Fibroblast of skin of scalp (primary cell): ENCODE measurements around the gene CDH23.
A peak's percentile ranks its signal among the peaks of the same experiment; 100 is the strongest.

Source experiments
- DNase-seq: peaks from one replicate; pipeline ENCODE4 v3.0.0-alpha.2; 2013

Gene CDH23

DNA sequence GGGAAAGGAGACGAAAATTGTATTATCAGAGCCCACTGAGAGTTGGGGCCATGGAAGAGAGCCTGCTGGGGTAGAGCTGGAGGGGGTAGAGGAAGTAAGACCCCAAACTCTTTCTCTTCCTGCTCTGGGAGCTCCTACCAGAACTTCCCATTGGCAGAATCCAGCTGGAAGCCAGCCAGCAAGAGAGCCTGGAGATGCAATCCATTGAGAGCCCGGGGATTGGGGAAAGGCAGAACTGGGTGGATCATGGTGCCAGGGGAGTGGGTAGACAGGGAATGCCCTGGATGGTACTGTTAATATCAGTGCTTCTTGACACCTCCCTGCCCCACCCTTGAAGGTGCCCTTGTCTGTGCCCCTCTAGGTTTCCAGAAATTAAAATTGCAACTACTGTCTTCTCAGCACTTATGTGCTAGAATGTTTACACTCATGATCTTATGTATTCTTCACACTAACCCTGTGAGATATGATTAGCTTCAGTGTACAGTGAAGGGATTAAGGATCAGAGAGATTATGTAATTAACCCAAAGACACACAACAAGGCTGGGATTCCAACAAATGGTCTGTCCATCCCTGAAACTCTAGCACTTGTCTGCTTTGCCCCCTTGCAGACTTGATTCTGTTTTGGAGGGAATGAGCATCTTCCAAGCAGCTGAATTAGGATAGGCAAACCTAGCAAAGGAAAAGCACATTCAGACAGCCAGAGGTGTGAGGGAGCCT, 168.7 kb downstream of the CDH23 start:
- no peak for DNase-seq

DNA sequence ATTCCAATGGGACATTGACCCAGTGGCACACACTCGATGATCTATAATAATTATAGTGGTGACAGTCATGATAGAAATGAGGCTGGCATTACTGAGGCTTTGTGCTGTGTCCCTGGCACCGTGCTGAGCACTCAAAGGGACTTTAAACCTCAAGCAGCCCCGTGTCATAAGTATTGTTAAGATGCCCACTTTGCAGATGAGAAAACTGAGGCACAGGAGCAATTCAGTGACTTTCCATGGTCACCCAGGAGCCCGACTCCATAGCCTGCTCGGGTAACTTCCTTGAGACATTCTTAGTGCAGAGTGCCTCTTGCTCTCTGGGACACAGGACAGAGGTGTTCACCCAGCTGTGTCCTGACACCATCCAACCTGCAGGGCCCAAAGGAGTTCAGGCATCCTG, 170.3 kb downstream of the CDH23 start:
- no peak for DNase-seq

DNA sequence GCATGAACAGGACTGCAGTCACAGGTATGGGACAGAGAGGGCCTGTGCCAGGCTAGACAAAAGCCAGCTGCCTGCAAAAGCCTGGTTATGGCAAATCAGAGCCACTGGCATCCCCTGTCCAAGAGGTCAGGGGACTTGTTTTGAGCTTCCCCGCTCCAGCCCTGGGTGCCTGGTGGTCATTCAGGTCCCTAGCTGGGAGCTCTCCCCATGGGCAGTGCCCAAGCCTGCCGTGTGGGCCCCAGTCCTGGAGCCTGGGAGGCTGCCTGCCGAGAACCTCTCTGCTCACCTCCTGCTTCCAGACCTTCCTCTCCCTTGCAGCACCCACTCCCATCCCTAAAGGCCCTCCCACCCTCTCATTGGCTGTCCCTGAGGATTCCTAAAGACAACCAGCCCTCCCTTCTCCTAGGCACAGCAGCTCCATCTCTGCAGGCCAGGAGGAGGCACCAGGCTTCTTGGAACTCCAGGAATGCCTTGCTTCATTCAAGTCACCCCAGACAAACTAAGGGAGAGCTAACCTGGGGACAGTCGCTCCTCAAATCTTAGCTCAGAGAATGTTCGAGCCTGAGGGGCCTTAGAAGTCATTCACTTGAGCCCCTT, 172.3 kb downstream of the CDH23 start:
- DNase-seq: no peak

DNA sequence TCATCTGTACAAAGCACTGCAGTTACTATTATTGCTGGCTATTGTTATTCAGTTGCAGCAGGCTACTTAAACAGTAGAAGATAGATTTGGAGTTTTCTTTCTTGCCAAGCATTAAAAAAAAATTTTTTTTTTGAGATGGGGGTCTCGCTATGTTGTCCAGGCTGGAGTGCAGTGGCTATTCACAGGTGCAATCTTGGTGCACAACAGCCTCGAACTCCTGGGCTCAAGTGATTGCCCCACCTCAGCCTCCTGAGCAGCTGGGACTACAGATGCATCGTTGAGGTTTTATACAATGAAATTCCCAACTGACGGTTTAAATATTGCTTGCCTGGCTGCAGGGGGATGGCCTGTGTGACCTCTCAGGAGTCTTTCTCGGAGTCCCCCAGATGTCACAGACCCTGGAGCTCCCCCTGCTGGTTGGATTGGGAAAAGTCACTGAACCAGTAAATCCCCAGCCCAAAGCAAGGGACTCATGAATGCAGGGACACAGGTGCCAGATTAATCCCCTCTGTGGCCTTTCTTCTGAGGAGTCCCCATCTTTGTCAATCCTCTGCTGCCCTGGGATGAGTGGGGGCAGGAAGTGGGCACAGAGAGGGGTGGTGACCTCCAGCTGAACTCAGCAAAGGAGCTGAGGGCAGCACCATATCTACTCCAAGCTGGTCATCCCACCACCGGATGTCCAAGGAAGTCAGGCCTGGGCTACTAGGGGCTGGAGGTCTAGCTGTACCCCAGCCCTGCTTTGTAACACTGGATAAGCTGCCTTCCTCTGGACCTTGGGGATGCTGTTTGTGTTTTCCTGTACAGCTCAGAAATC, 173.3 kb downstream of the CDH23 start:
- peak; percentile 51 for DNase-seq

DNA sequence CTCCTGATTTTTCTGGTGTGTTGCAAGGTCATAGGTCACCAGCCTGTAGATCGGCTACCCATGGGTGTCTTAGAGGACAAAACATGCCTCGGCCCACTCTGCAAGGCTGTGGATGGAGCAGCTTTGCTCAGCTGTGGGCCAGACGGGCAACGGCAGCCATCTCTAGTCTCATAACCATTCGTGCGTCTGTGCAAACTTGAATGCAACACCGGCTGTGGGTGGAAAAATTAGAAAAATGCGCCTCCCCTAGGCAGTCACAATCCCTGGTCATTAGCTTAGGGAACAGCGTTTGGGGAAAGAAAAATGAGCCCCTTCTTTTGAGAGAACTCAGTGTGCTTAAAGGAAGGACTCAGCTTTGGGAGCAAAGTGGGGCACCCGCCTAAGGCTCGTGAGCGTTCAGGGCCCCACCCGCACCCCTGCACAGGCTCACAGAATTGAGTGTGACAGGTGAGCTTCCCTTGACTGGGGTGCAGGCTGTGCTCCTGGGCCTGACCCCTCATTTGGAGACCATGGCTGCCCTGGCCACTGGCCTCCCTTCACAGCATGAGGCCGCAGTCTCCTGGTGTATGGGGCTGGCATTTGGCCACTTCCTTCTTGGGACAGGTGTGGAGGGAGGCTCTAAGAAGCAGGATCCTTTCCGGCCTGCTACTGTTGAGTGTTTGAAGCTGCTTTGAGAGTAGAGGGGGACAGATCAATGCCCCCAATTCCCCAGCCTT, 174.9 kb downstream of the CDH23 start:
- DNase-seq: no peak

DNA sequence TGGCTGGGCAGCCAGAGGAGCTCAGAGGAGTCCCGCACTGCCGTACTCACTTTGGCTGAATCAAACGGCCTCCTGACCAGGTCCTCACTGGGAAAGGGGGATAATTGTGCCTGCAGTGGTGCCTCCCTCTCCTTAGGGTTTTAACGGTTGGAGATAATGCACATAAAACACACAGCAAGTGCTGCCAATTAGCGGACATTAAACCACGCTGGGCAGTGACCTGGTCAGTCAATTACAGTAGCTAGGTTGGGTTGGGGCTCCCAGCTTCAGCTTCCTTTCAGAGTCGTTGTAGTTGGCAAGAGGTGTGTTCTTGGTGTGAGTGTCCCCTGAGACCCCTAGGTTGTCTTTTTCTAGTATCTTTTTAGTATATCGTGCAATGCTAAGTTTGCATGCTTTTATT, 176.2 kb downstream of the CDH23 start:
- no peak for DNase-seq

DNA sequence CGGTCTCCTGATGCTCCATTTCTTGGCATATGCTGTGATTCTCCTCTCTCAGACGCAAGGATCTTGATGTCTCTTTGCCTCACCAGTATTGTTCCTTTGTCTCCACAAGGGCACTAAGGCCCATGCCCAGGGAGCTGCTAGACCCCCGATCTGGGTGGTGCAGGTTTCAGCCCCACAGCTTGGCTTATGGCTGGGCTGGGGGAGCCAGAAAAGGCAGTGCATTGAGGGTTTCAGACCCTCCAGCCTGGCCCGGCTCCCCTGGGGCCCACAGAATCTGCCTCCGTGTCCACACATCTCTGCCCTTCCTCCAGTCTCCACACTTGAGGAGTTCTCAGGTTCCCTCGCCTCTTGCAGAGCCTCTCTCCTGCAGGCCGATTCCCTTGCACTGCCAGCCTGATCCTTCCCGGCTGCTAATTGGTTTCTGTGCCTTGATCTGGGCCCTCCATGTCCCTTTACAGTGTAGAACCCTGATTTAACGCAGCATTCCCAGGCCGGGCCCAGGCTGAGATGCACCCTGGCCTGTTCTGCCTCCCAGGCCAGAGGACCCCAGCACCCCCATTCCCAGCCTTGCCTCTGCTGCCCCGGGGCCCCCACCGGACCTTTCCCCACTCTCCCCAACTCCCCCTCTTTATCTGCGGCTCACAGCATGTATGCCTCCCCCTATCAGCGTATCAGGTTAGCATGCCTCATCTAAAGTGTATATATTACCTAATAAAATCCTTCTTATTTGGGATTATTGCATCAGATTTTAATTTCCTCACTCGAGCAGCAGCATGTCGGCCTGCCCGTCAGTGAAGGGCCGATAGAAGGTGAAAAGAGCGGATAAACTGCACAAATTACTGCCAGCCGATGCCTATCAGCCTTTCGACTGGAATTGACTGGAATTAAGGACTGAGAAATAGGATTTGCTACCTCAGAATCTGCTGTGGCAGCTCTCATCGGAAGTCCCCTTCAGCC, 177.1 kb downstream of the CDH23 start:
- no peak for DNase-seq

DNA sequence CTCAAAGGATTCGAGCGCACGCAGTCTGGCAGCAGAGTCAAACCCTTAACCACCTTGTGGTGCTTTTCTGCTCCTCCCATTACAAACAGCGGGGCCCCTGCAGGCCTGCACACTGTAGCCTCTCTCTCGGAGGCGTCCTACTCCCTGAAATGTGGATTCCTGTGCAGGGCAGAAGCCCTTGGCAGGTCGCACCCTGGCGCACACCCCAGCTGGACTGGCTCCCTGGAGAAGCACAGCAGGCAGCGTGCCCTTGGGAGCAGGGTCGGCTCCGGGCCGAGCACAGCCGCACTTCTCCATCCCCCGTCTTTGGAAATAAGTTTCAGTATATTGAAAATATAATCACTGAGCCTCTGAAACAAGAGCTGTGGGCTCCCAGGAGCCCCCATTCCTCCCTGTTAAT, 178.7 kb downstream of the CDH23 start:
- no peak for DNase-seq

DNA sequence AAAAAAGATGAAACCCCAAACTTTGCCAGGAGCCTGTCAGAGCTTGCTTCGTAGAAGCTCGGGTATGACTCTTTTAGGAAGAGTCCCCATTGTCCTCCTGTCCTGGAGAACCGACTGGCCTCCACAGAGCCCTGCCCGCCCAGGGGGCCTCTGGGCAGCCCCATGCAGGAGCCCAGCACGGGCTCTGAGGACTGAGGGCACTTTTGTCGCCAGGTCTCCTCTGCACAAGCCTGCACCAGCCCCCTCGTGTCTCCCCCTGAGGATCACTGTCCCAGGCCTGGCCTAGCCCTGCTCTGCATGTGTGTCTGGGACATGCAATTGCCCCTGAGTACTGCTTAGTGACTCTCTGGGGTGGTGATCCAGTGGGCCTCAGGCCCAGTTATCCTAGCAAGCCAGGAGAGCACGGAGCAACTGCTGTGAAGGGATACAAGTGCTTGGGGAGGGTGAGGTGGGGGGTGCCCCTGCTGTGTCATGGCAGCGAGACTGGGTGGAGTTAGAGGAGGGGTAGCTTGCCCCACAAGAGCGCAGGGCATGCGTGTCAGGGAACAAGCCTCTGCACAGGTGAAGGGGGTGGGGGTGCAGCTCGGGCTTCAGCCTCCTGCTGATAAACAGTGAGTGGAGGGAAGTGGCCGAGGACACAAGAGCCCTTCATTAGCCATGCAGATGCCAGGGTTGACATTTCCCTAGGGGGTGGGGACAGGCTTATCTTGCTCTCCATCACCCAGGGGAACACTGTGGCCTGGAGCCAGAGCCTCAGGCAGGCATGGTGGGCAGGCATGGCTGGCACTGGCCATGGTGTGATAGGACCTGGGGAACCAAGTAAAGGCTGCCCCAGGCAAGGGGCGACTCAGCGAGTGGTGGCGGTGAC, 179.4 kb downstream of the CDH23 start:
- DNase-seq: no peak

DNA sequence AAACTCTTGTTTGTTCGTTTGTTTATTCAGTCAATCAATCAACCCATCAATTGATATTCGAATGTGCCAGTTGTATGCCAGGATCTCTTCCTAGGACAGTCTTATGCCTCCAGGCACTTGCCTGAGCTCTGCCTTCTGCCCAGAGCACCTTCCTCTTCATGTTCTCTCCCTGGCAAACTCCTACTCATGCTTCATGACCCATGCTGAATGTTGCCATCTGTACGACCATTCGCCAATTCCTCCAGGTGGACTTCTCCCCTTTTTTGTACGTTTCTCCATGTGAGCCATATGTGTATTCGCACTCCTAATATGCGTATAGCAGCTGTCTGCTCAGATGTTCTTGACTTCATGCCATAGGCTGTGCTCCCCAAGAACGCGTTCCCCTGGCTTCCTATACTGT, 180.1 kb downstream of the CDH23 start:
- DNase-seq: no peak

DNA sequence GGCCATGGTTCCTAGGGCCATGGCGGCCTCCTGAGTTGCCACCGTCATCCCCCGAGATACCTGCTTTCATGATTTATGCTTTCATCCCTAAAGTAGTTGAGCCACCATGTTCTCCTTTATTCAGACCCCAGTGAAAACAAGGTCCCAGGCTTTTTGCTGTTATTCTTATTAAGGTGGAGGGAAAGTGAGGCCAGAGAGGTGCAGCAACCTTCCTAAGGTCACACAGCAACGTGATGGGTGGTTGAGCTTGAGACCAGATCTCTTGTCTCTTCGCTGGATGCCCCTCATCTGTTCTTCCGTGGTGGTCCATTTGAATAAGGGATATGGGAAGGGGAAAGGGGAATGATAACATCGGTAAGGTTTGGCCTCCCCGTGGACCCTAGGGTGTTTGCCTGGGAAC, 180.6 kb downstream of the CDH23 start:
- no peak for DNase-seq

DNA sequence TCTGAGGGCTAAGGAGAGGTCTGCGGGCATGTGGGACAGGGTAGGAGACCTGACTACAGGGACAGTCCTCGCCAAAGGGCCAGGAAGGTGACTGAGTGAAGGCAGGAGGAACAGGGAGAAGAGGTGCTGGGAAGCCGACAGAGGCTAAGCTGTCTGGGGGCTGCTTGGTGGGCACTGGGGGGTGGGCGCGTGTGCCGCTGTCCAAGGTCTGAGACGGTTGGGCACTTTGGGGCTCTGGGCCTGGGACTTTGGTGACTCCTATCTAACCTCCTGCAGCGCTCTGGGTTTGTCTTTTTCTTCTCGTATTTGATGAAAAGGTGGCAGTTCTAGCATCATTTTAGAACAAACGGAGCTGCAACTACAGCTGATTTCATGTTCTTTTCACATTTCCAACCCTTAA, 181.3 kb downstream of the CDH23 start:
- no peak for DNase-seq

DNA sequence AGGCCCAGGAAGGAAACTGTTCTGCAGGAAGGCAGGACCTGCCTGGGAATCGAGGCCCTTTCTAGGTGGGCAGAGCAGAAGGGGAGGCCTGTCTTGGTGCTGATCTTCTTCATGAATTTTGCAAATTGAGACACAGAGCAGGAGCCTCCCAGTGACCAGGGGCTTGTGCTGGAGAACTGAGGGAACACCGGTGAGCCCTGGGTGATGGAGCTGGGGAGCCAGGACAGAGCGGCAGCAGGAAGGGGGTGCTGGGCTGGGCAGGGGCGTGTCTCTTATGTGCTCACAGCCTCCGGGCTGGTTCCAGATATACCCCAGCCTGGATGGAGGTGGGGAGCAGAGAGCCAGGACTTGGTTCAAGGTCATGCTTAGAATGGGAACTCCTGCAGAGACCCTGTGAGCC, 182.9 kb downstream of the CDH23 start:
- DNase-seq: no peak

DNA sequence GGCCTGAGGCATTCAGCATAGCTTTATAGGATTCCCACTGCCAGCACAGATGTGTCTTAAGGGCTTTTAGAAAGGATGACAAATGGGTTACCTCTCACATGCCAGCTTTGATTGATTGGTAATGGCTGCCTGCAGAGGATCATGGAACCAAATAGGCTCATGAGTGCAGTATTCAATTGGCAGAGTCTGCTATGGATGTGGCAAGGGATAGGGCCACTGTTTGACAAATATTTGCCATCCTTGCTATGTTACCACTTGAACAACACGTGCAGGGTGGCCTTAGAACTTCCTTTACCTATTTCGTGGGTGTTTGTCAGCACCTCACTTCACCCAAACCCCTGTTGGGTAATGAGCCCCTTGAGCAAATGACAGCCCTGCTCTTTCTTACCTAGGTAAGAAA, 183.7 kb downstream of the CDH23 start:
- DNase-seq: no peak

DNA sequence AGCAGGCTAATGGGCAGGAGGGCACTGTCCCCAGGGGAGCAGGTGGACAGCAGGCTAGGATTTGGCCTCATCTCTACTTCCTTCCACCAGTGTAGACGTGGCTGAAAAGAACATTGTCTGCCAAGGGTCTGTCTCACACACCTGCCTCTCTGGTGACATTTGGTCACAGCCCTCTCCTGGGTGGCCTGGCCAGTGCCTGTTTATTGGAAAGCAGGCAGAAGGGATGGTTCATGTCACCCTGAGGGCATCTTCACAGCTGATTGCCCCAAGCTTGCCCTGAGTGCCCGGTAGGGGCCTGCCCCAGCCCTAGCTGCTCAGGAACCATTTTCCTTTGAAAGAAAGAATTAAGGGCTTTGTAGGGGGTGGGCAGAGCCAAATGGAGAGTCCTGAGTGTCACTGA, 184.2 kb downstream of the CDH23 start:
- DNase-seq: no peak

DNA sequence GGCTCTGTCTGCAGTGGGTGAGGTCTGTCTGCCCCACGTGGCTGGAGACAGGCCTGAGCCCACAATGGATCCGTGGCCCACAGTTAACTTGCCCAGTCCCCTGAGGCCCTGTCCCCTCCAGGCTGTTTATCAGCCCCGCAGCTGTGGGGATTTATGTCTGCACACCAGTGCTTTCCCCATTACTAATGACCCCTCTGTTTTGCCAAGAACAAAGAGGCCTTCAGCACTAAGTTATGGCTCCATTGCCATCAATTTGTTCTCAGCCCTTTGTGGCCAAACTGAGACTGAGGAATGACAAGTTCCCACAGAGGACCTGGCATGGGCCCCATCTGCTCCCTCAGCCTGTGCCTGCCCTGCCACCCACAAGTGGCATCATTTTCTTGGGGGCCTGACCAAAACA, 184.7 kb downstream of the CDH23 start:
- DNase-seq: no peak

DNA sequence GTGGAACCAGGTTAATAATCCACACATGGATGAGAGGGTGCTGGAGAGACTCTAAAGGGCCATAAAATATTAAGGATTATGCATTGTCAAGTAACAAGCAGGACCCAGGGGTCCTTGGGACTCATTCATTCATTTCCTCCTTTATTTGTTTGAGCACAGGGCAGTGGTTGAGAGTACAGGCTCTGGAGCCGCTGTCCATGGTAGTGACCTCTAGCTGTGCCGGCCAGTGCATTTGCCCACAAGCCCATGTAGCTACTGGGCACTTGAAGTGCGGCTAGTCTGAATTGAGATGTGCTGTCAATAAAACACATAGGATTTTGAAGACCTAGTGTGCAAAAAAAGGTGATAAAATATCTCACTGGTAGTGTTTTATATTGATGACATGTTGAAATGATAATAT, 185.3 kb downstream of the CDH23 start:
- peak; percentile 41 for DNase-seq

DNA sequence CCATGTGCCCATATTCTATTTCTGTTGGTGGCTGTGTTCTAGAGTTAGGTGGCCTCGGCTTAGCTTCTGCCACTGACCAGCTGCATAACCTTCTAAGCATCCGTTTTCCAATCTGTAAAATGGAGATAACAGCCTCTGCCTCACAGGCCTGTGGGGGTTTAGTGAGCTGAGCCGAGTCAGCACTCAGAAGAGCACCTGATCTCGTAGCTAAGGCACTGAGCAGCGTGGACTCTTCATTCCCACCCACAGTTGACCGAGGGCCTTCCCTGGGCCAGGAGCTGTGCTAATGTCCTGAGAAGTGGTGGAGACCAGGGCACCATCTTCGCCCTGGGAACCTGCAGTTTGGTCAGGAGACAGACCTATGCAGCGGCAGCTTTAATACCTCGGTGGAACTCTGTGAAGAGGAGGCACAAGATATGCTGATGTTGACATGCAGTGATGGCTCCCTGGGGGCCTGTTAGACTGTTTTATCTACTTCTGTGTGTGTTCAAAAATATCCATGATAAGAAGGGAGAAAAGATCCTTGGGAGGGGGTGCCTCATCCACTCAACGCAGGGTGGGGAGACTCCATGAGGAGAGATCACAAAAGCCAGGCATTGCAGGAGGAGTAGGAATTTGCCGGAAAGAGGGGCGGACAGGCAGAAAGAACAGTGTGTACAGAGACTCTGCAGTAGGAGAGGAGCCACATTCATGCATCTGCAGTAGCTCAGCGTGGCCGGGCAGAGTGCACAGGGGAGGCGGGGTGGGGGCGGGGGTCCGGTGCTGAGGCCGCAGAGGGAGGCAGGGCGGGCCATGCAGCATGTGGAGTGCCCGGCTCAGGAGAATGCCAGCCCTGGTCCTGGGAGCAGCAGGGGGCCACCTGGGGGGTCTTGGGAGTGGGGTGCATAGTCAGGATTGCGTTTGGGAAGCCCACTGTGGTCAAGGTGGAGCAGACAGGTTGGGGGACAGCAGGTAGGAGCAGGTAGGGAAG, 186.1 kb downstream of the CDH23 start:
- no peak for DNase-seq

DNA sequence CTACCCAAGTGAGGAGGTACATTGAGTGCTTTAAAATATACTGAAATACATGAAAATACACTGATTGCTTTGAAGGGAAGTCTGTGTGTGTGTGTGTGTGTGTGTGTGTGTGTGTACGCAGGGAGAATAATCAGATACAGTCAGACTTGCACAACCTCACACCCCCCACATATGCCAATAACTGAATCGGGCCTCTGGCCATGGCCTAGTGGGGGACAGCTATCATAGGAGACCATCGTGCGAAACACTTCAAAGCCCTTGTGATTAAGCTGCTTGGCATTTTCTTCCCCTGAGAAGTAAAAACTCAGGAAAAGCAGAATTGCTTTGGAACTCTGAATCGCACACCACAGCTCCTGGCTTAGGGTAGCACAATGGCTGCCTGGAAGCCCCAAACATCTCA, 187.7 kb downstream of the CDH23 start:
- DNase-seq: peak; percentile 66
